Stimulated activated CD8-positive, alpha-beta memory T cell treated with anti-CD3 and anti-CD28 coated beads, Interleukin-12 subunit alpha, Interleukin-12 subunit beta, amount 100 ng/mL, for 4 hours (primary cell): ENCODE results near the gene MKRN2OS.
"Not testable (repeated sequence)": the region's sequence is repeated elsewhere in the genome, so short reads cannot be mapped to it uniquely, and the experiment has no call there.

Source experiments
- DNase-seq: peaks from one replicate; pipeline ENCODE4 v3.0.0-alpha.2; 2020; ENCODE audit warnings: low read depth

Gene MKRN2OS

GRCh38 chr3:12561397-12561796 lies 16.1 kb upstream of the MKRN2OS start:
- DNase-seq = no peak

GRCh38 chr3:12560505-12561190 lies 15.3 kb upstream of the MKRN2OS start:
- no peak for DNase-seq

- DNase-seq = no peak
Observed at GRCh38 chr3:12559520-12559919, 14.2 kb upstream of the MKRN2OS start.

GRCh38 chr3:12558706-12559105 lies 13.4 kb upstream of the MKRN2OS start:
- DNase-seq = no peak

- no peak for DNase-seq
Observed at GRCh38 chr3:12557473-12558100, 12.3 kb upstream of the MKRN2OS start.

- peak; percentile 80 for DNase-seq
Observed at GRCh38 chr3:12556690-12557472, 11.6 kb upstream of the MKRN2OS start, which contains the start of gene MKRN2. Gene MKRN2, plus strand, starts transcription at chr3:12557087. Its CDS starts 64 bp downstream, at chr3:12557151.

GRCh38 chr3:12556314-12556689 lies 11.0 kb upstream of the MKRN2OS start:
- no peak for DNase-seq

GRCh38 chr3:12553921-12554391 lies 8.7 kb upstream of the MKRN2OS start:
- DNase-seq = no peak

- no peak for DNase-seq
Observed at GRCh38 chr3:12549971-12550760, 4.9 kb upstream of the MKRN2OS start.

- DNase-seq = no peak
Observed at GRCh38 chr3:12544652-12545472, 437 bp downstream of the MKRN2OS start.

GRCh38 chr3:12543497-12543896 lies 1.8 kb downstream of the MKRN2OS start:
- DNase-seq = not testable (repeated sequence)

GRCh38 chr3:12541625-12542024 lies 3.7 kb downstream of the MKRN2OS start:
- no peak for DNase-seq

GRCh38 chr3:12536423-12536822 lies 8.9 kb downstream of the MKRN2OS start:
- DNase-seq = no peak

GRCh38 chr3:12532182-12532581 lies 13.1 kb downstream of the MKRN2OS start:
- no peak for DNase-seq

- DNase-seq = no peak
Observed at GRCh38 chr3:12527757-12528143, 17.5 kb downstream of the MKRN2OS start.

GRCh38 chr3:12522721-12523120 lies 22.6 kb downstream of the MKRN2OS start:
- no peak for DNase-seq

- no peak for DNase-seq
Observed at GRCh38 chr3:12521010-12521409, 24.3 kb downstream of the MKRN2OS start.

- DNase-seq = no peak
Observed at GRCh38 chr3:12518261-12519028, 26.9 kb downstream of the MKRN2OS start.

GRCh38 chr3:12516873-12517272 lies 28.4 kb downstream of the MKRN2OS start:
- DNase-seq = no peak

- DNase-seq = no peak
Observed at GRCh38 chr3:12515631-12516030, 29.7 kb downstream of the MKRN2OS start.
